Measurements from ENCODE around the gene KMT2B.

KMT2B gene, protein sequence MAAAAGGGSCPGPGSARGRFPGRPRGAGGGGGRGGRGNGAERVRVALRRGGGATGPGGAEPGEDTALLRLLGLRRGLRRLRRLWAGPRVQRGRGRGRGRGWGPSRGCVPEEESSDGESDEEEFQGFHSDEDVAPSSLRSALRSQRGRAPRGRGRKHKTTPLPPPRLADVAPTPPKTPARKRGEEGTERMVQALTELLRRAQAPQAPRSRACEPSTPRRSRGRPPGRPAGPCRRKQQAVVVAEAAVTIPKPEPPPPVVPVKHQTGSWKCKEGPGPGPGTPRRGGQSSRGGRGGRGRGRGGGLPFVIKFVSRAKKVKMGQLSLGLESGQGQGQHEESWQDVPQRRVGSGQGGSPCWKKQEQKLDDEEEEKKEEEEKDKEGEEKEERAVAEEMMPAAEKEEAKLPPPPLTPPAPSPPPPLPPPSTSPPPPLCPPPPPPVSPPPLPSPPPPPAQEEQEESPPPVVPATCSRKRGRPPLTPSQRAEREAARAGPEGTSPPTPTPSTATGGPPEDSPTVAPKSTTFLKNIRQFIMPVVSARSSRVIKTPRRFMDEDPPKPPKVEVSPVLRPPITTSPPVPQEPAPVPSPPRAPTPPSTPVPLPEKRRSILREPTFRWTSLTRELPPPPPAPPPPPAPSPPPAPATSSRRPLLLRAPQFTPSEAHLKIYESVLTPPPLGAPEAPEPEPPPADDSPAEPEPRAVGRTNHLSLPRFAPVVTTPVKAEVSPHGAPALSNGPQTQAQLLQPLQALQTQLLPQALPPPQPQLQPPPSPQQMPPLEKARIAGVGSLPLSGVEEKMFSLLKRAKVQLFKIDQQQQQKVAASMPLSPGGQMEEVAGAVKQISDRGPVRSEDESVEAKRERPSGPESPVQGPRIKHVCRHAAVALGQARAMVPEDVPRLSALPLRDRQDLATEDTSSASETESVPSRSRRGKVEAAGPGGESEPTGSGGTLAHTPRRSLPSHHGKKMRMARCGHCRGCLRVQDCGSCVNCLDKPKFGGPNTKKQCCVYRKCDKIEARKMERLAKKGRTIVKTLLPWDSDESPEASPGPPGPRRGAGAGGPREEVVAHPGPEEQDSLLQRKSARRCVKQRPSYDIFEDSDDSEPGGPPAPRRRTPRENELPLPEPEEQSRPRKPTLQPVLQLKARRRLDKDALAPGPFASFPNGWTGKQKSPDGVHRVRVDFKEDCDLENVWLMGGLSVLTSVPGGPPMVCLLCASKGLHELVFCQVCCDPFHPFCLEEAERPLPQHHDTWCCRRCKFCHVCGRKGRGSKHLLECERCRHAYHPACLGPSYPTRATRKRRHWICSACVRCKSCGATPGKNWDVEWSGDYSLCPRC (N-terminal part only)

DNA sequence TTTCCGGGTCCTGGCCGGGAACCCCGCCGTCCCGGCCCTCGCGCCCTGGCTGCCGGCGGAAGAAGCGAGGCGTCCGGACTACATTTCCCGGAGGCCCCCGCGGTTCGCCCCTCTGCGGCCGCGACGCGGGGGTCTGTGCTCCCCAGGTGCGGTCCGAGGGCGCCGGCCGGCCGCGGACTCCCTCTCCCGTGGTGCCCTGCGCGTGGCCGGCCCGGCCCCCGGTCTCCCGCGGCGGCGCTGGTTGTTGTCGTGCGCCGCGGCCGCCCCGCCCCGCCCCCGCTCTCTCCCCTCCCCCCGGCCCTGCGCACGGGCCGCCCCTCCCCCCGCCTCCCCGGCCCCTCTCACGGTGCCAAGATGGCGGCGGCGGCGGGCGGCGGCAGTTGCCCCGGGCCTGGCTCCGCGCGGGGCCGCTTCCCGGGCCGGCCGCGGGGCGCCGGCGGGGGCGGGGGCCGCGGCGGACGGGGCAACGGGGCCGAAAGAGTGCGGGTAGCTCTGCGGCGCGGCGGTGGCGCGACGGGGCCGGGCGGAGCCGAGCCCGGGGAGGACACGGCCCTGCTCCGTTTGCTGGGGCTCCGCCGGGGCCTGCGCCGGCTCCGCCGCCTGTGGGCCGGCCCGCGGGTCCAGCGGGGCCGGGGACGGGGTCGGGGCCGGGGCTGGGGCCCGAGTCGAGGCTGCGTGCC, at the start of gene KMT2B:
TSS of gene KMT2B (plus strand) at position 339 of the 680 bp plus-strand sequence. CDS start at position 355, 16 bp downstream.
- ChIA-PET CTCF (interaction anchor here (1.0 to 1.6 kb wide), 3 partner anchors 22 to 25 kb away, joined by 3 to 4 read pairs (median 3); no protein-coding TSS in a partner anchor), POLR2A (interaction anchor here (0.5 to 1.5 kb wide), 4 partner anchors 23 to 30 kb away, joined by 3 to 10 read pairs (median 4); partner anchors contain the start of genes IGFLR1 and LIN37)
- TF ChIP-seq, protein P1, sequence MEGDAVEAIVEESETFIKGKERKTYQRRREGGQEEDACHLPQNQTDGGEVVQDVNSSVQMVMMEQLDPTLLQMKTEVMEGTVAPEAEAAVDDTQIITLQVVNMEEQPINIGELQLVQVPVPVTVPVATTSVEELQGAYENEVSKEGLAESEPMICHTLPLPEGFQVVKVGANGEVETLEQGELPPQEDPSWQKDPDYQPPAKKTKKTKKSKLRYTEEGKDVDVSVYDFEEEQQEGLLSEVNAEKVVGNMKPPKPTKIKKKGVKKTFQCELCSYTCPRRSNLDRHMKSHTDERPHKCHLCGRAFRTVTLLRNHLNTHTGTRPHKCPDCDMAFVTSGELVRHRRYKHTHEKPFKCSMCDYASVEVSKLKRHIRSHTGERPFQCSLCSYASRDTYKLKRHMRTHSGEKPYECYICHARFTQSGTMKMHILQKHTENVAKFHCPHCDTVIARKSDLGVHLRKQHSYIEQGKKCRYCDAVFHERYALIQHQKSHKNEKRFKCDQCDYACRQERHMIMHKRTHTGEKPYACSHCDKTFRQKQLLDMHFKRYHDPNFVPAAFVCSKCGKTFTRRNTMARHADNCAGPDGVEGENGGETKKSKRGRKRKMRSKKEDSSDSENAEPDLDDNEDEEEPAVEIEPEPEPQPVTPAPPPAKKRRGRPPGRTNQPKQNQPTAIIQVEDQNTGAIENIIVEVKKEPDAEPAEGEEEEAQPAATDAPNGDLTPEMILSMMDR (IDR thresholded peaks at IDR 0.05; ENCODE audit: control extremely low read depth, extremely low read depth, low read depth, missing control alignments), result no peak
- peak; percentile 96 for DNase-seq (ENCODE audit: extremely low spot score)

DNA sequence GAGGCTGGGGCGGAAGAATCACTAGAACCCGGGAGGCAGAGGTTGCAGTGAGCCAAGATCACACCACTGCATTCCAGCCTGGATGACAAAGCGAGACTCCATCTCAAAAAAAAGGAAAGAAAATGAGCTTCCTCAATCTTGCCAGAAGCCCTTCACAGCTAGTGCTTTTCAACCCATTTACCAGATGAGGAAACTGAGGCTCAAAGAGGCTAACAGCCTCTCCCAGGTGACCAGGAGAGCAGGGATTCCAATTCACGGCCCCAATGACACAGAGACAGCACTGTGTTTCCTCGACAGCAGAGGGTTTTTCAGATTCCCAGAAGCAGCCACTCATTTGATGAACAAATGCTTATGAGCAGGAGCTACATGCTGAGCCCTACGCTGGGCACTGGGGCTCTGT, 48.2 kb upstream of the KMT2B start:
- TF ChIP-seq, protein P1 (IDR thresholded peaks at IDR 0.05; ENCODE audit: control extremely low read depth, extremely low read depth, low read depth, missing control alignments), result no peak
- ChIA-PET CTCF (interaction anchor here (1.4 kb wide), 1 partner anchor 280 kb away, joined by 3 read pairs; no protein-coding TSS in a partner anchor), POLR2A (no interaction called here)
- DNase-seq (ENCODE audit: extremely low spot score), result no peak

DNA sequence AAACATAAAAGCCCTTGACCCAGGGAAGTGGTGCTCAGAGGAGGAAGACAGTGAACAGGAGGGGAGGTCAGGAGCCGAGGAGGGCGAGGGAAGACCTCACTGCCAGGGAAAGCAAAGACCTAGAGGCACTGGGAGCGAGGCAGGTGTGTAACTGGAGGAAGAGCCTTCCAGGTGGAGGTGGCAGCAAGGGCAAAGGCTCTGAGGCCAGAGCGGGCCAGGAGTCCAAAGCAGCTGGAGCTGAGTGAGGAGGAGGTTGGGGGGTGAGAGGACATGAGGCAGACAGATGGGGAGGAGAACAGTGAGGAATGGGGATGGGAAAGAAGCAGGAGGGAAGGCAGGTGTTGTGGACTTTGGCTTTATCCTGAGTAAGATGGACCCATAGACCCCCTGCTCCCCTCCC, 47.8 kb upstream of the KMT2B start:
- TF ChIP-seq, protein P1 (IDR thresholded peaks at IDR 0.05; ENCODE audit: control extremely low read depth, extremely low read depth, low read depth, missing control alignments), result no peak
- ChIA-PET POLR2A (no interaction called here), CTCF (no interaction called here)
- no peak for DNase-seq (ENCODE audit: extremely low spot score)

DNA sequence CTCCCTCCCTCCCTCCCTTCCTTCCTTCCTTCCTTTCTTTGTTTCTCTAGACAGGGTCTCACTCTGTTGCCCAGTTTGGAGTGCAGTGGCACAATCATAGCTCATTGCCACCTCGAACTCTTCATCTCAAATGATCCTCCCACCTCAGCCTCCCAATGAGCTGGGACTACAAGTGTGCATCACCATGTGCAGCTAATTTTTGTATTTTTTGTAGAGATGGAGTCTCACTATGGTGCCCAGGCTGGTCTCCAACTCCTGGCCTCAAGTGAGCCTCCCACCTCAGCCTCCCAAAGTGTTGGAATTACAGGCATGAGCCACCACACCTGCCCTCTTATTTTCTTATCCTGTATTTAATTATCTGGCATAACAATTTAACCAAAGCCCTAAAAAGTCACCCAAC, 47.1 kb upstream of the KMT2B start:
- DNase-seq (ENCODE audit: extremely low spot score), result no peak
- POLR2A ChIA-PET, result no interaction called here
- TF ChIP-seq, protein P1 (IDR thresholded peaks at IDR 0.05; ENCODE audit: control extremely low read depth, extremely low read depth, low read depth, missing control alignments), result no peak
- CTCF ChIA-PET, result no interaction called here

DNA sequence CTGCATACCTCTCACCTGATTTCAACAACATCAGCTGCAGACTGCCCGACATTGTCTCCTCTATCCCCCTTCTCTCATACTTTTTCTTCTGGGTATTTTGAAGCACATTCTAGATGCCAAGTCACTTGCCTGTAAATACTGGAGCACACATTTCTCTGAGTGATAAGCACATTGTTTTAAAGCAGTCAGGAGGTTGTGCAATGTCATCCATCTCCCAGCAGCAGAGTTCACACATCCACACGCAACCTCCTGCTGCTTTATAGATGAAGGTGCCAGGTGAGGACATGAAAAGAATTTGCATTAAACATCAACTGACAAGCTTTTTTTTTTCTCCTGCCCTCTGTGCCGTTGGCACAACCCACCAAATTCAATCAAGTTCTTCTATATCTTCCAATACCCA, 46.0 kb upstream of the KMT2B start:
- ChIA-PET CTCF (interaction anchor here (0.8 kb wide), 1 partner anchor 21 kb away, joined by 3 read pairs; no protein-coding TSS in a partner anchor), POLR2A (no interaction called here)
- TF ChIP-seq, protein P1 (IDR thresholded peaks at IDR 0.05; ENCODE audit: control extremely low read depth, extremely low read depth, low read depth, missing control alignments), result no peak
- DNase-seq (ENCODE audit: extremely low spot score), result no peak

All from GM10248 (cell line).